CD4-positive, alpha-beta memory T cell (primary cell): Measurements from ENCODE around the gene METTL6. TPM values are rescaled to one million over a fixed set of nuclear protein-coding genes. Genes with fewer than 3 reads are reported as not detected.
"Not testable (repeated sequence)": the region's sequence is repeated elsewhere in the genome, so short reads cannot be mapped to it uniquely, and the experiment has no call there.

ENCODE experiments used
- CTCF ChIA-PET: fragments of 350-600 bp; sonication (Branson Sonifier 250); formaldehyde crosslinking; loops from one replicate; lab custom pipeline; 2021; ENCODE audit warnings: inconsistent platforms; ENCODE audit not compliant: partially characterized antibody; lab: Charles Lee
- POLR2A ChIA-PET: fragments of 350-600 bp; sonication (Branson Sonifier 250); formaldehyde crosslinking; loops from one replicate; lab custom pipeline; 2021; ENCODE audit not compliant: partially characterized antibody; lab: Charles Lee
- DNase-seq, 5 donors: peaks; one replicate each; pipeline versions ENCODE4 v3.0.0 to v3.0.0-alpha.2; 2020 to 2022; ENCODE audit warnings: mixed read lengths in 1 of 5
- H3K27ac ChIP-seq: one replicate; pipeline ENCODE4 v1.7.0; 2013; ENCODE audit warnings: low read depth, low read length
- H3K27me3 ChIP-seq: 2 replicates; pipeline ENCODE4 v1.7.0; 2013; ENCODE audit warnings: mild to moderate bottlenecking, low read length, moderate library complexity; ENCODE audit not compliant: insufficient read depth
- H3K36me3 ChIP-seq: 2 replicates; pipeline ENCODE4 v1.7.0; 2013; ENCODE audit warnings: mild to moderate bottlenecking, low read length, moderate library complexity; ENCODE audit not compliant: insufficient read depth
- H3K4me1 ChIP-seq: 2 replicates; pipeline ENCODE4 v1.7.0; 2013; ENCODE audit warnings: mild to moderate bottlenecking, low read length, moderate library complexity; ENCODE audit not compliant: insufficient read depth
- H3K4me3 ChIP-seq, 2 donors: one replicate each; pipeline ENCODE4 v1.7.0; 2013; ENCODE audit warnings: low read length in 2 of 2, mild to moderate bottlenecking in 1 of 2
- H3K9me3 ChIP-seq, 2 donors: one replicate each; pipeline ENCODE4 v1.7.0; 2013; ENCODE audit warnings: low read length in 2 of 2, control low read depth in 1 of 2; ENCODE audit not compliant: control insufficient read depth in 1 of 2
- H3K27ac Mint-ChIP-seq, 7 donors: one replicate each; pipeline ENCODE4 v1.8.0; 2020 to 2021; ENCODE audit warnings: mixed read lengths in 7 of 7, mild to moderate bottlenecking in 6 of 7, inconsistent platforms in 3 of 7, moderate library complexity in 3 of 7
- H3K27me3 Mint-ChIP-seq, 2 donors: one replicate each; pipeline ENCODE4 v1.8.0; 2020 to 2021; ENCODE audit warnings: mixed read lengths in 2 of 2
- H3K36me3 Mint-ChIP-seq, 2 donors: one replicate each; pipeline ENCODE4 v1.8.0; 2020 to 2021; ENCODE audit warnings: mixed read lengths in 2 of 2, inconsistent platforms in 1 of 2, mild to moderate bottlenecking in 1 of 2
- H3K4me1 Mint-ChIP-seq, 4 donors: one replicate each; pipeline ENCODE4 v1.8.0; 2020 to 2021; ENCODE audit warnings: mixed read lengths in 4 of 4, mild to moderate bottlenecking in 1 of 4
- H3K4me3 Mint-ChIP-seq, 8 donors: one replicate each; pipeline ENCODE4 v1.8.0; 2020 to 2021; ENCODE audit warnings: mixed read lengths in 8 of 8, mild to moderate bottlenecking in 7 of 8, moderate library complexity in 6 of 8, inconsistent platforms in 3 of 8
- H3K9me3 Mint-ChIP-seq, 8 donors: one replicate each; pipeline ENCODE4 v1.8.0; 2020 to 2021; ENCODE audit warnings: mixed read lengths in 8 of 8, mild to moderate bottlenecking in 5 of 8, inconsistent platforms in 3 of 8, moderate library complexity in 1 of 8
- intact Hi-C: fragments of 100-400 bp; cut with micrococcal nuclease; formaldehyde crosslinking; loops from one replicate; pipeline ENCODE4 v1.15.1; 2023
- polyA plus RNA-seq, 2 donors: library from polyadenylated mRNA; unstranded; fragments of 300-500 nt; fragmentation: Illumina TruSeq; gene quantifications; one replicate each; pipeline ENCODE4 v1.2.3, GENCODE V29; 2021
- total RNA-seq, 2 experiments: library from RNA; stranded (reverse); gene quantifications; one replicate each; pipeline ENCODE4 v1.2.3, GENCODE V29; 2021

Gene METTL6
- total and polyA plus RNA-seq, 4 experiments from 2014 or later, result 12.2 to 18.3 (median 17.3) TPM

DNA sequence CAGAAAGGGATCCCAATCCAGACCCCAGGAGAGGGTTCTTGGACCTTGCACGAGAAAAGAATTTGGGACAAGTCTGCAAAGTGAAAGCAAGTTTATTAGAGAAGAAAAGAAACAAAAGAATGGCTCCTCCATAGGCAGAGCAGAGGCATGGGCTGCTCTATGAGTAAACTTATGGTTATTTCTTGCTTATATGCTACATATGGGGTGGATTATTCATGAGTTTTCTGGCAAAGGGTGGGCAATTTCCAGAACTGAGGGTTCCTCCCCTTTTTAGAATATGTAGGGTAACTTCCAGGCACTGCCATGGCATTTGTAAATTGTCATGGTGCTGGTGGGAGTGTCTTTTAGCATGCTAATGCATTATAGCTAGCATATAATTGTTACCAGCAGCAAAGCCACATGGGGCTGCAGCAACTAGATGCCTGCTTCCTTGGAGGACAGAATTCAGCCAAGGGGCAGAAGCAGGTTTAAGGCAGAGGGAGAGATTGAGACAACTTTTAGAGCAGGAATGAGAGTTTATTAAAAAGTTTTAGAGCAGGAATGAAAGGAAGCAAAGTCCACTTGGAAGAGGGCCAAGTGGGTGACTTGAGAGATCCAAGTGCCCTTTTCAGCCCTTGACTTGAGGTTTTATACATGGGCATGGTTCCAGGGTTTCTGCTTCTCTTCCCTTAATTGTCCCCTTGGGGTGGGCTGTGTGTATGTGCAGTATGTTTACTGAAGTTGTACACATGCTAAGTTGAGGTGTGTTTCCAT, 41.3 kb downstream of the METTL6 start:
- Histone ChIP-seq H3K9me3 (no peaks in the 10 kb centered on the region), H3K27me3 (no peaks in the 10 kb centered on the region), H3K4me1 (no peaks in the 10 kb centered on the region), H3K4me3 (no peak overlapping the region), H3K27ac (no peak overlapping the region), H3K36me3 (no peaks in the 10 kb centered on the region)
- Mint-ChIP-seq H3K4me1 (peaks cover 0 to 7% (median 3%) of the 10 kb centered on the region in 4 donors), H3K4me3 (no peak overlapping the region), H3K9me3 (peaks cover 0 to 14% (median 4%) of the 10 kb centered on the region in 8 donors), H3K27me3 (no peaks in the 10 kb centered on the region), H3K27ac (peak overlapping the region in 1 of 7 donors; percentile 64), H3K36me3 (no peaks in the 10 kb centered on the region)
- intact Hi-C loops, result no loop called here
- ChIA-PET CTCF (interaction anchor here (0.6 to 5.2 kb wide), 3 partner anchors 31 to 147 kb away, joined by 3 to 33 read pairs (median 3); no protein-coding TSS in a partner anchor), POLR2A (interaction anchor here (1.2 kb wide), 1 partner anchor 180 kb away, joined by 4 read pairs; the partner anchor contains the start of gene CAPN7)
- no peak for DNase-seq

DNA sequence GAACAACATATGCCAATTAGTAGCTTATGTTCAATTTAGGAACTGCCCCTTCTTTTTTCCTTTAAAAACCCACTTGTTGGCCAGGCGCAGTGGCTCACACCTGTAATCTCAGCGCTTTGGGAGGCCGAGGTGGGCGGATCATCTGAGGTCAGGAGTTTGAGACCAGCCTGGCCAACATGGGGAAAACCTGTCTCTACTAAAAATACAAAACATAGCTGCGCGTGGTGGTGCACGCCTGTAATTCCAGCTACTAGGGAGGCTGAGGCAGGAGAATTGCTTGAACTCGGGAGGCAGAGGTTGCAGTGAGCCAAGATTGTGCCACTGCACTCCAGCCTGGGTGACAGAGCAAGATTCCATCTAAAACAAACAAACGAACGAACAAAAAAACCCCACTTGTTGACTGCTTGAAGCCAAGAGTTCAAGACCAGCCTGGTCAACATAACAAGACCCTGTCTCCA, 42.1 kb downstream of the METTL6 start:
- ChIA-PET POLR2A (interaction anchor here (1.2 kb wide), 1 partner anchor 179 kb away, joined by 4 read pairs; the partner anchor contains the start of gene CAPN7), CTCF (interaction anchor here (1.2 to 5.2 kb wide), 4 partner anchors 20 to 119 kb away, joined by 3 to 33 read pairs (median 8); partner anchors contain the start of gene SH3BP5)
- H3K27me3 ChIP-seq, H3K36me3 Mint-ChIP-seq, H3K27ac ChIP-seq, H3K4me3 ChIP-seq, DNase-seq, intact Hi-C loops, H3K4me3 Mint-ChIP-seq, H3K9me3 ChIP-seq, H3K27me3 Mint-ChIP-seq, H3K4me1 Mint-ChIP-seq, H3K36me3 ChIP-seq, H3K27ac Mint-ChIP-seq, H3K4me1 ChIP-seq: not testable (repeated sequence)
- peaks cover 0 to 14% (median 4%) of the 10 kb centered on the region in 8 donors for H3K9me3 Mint-ChIP-seq

DNA sequence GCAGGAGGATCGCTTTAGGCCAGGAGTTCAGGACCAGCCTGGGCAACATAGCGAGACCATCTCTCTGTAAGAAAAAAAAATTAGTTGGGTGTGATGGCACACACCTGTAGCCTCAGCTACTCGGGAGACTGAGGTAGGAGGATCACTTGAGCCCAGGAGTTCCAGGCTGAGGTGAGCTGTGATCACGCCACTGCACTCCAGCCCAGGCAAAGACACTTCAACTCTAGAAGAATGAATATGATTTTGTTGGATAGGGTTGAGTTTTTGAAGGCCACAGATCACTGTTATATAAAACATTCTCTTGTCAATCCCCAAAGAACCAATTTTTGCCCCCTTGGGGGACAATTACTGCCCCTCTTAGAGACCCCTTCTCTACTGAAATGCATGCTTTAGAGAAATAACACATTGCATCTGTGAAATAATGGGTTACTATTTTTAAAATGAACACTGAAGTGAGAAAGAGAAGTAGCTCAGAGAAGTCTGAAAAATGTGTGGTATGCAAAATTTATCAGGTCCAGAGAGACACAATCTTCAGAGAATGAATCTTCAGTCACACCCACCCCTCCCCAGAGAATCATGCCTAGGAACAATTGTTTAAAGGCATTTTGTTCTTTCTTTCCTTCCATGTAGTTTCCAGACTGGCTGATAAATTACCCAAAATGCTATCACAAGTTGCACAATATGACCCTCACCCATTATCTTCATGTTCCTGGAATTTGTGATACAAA, 42.7 kb downstream of the METTL6 start:
- peak overlapping the region in 2 of 7 donors; percentile 37 for H3K27ac Mint-ChIP-seq
- Histone ChIP-seq H3K4me1 (no peaks in the 10 kb centered on the region), H3K36me3 (no peaks in the 10 kb centered on the region), H3K4me3 (no peak overlapping the region), H3K27ac (no peak overlapping the region), H3K9me3 (no peaks in the 10 kb centered on the region), H3K27me3 (no peaks in the 10 kb centered on the region)
- intact Hi-C loops, result no loop called here
- H3K9me3 Mint-ChIP-seq, result peaks cover 0 to 14% (median 4%) of the 10 kb centered on the region in 8 donors
- no peaks in the 10 kb centered on the region for H3K36me3 Mint-ChIP-seq
- H3K27me3 Mint-ChIP-seq, result no peaks in the 10 kb centered on the region
- peaks cover 0 to 7% (median 3%) of the 10 kb centered on the region in 4 donors for H3K4me1 Mint-ChIP-seq
- H3K4me3 Mint-ChIP-seq, result no peak overlapping the region
- no peak for DNase-seq
- ChIA-PET POLR2A (interaction anchor here (1.2 kb wide), 1 partner anchor 179 kb away, joined by 4 read pairs; the partner anchor contains the start of gene CAPN7), CTCF (interaction anchor here (1.2 to 5.2 kb wide), 4 partner anchors 21 to 118 kb away, joined by 3 to 33 read pairs (median 8); partner anchors contain the start of gene SH3BP5)

DNA sequence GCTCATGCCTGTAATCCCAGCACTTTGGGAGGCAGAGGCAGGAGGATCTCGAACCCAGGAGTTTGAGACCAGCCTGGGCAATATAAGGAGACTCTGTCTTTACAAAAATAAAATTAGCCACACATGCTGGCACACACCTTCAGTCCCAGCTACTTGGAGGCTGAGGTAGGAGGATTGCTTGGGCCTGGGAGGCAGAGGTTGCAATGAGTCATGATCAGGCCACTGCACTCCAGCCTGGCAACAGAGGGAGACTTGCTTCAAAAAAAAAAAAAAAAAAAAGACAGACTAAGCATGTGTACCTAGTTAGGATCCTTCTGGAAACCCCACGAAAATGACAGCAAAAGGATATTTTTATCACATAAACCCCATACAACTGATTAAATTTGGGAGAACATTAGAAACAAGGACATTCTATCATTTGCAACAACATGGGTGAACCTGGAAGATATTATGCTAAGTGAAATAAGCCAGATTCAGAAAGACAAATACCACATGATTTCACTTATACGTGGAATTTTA, 44.9 kb downstream of the METTL6 start:
- no peak for DNase-seq
- CTCF ChIA-PET, result interaction anchor here (6.7 kb wide), 1 partner anchor 115 kb away, joined by 224 read pairs; no protein-coding TSS in a partner anchor
- H3K9me3 Mint-ChIP-seq, result peaks cover 0 to 14% (median 4%) of the 10 kb centered on the region in 8 donors
- Histone ChIP-seq H3K27me3 (no peaks in the 10 kb centered on the region), H3K9me3 (no peaks in the 10 kb centered on the region), H3K36me3 (no peaks in the 10 kb centered on the region), H3K4me3 (no peak overlapping the region), H3K4me1 (peaks cover 5% of the 10 kb centered on the region), H3K27ac (no peak overlapping the region)
- POLR2A ChIA-PET, result interaction anchor here (1.2 kb wide), 1 partner anchor 115 kb away, joined by 3 read pairs; no protein-coding TSS in a partner anchor
- no peak overlapping the region for H3K4me3 Mint-ChIP-seq
- H3K4me1 Mint-ChIP-seq, result peaks cover 7 to 16% (median 10%) of the 10 kb centered on the region in 4 donors
- intact Hi-C loops, result no loop called here
- peaks cover 0 to 2% of the 10 kb centered on the region in 2 donors for H3K36me3 Mint-ChIP-seq
- peaks cover 0 to 1% of the 10 kb centered on the region in 2 donors for H3K27me3 Mint-ChIP-seq
- H3K27ac Mint-ChIP-seq, result no peak overlapping the region

DNA sequence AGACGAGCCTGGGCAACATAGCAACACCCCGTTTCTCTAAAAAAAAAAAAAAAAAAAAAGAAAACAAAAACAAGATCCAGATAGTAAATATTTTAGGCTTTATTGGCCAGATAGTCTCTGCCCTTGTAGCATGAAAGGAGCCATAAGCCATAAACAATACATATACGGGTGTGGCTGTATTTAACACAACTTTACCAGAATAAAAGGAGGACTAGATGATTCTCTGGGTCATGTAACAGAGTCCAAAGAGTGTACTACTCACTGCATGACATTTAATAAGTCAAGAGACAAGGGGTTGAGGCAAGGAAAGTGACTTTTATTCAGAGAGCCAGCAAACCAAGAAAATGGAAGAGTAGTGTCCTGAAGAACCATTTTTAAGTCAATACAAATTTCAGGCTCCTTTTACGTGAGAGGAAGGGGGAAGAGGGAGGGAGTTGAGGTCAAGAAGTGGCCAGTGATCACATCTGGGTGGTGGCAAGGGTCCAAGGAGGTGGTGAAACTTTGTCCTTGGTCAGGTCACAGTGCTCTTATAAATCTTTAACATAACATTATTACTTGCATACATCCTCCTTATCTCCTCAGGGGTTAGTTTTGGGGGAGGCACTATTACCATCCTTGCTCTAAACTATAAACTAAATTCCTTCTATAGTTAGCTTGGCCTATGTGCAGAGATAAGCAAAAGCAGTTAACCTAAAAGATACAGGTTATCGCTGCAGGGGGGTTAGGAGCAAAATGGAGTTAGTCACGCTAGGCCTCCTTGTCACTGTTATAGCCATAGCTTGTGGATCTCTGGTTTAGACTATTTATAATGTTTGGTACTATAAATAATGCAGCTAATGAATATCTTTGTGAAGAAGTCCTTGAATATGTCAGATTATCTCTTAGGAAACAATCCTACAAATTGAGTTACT, 46.1 kb downstream of the METTL6 start:
- H3K27me3 ChIP-seq, result no peaks in the 10 kb centered on the region
- ChIA-PET POLR2A (interaction anchor here (0.6 to 1.2 kb wide), 3 partner anchors 73 to 113 kb away, joined by 3 read pairs; no protein-coding TSS in a partner anchor), CTCF (interaction anchor here (0.8 to 6.7 kb wide), 8 partner anchors 24 to 179 kb away, joined by 3 to 224 read pairs (median 5); partner anchors contain the start of gene SH3BP5)
- peaks cover 0 to 6% (median 4%) of the 10 kb centered on the region in 8 donors for H3K9me3 Mint-ChIP-seq
- no peak overlapping the region for H3K4me3 Mint-ChIP-seq
- no peak for DNase-seq
- peaks cover 5% of the 10 kb centered on the region for H3K4me1 ChIP-seq
- H3K27ac ChIP-seq, result no peak overlapping the region
- H3K4me1 Mint-ChIP-seq, result peaks cover 8 to 16% (median 10%) of the 10 kb centered on the region in 4 donors
- H3K27me3 Mint-ChIP-seq, result peaks cover 0 to 1% of the 10 kb centered on the region in 2 donors
- H3K4me3 ChIP-seq, result no peak overlapping the region
- no peaks in the 10 kb centered on the region for H3K36me3 ChIP-seq
- intact Hi-C loops, result no loop called here
- no peaks in the 10 kb centered on the region for H3K9me3 ChIP-seq
- no peak overlapping the region for H3K27ac Mint-ChIP-seq
- H3K36me3 Mint-ChIP-seq, result peaks cover 0 to 2% of the 10 kb centered on the region in 2 donors
